Effector CD4-positive, alpha-beta T cell (primary cell): ENCODE data around the gene C1orf232.

Source experiments
- DNase-seq: peaks from one replicate; pipeline ENCODE4 v3.0.0-alpha.2; 2020

Gene C1orf232

DNA sequence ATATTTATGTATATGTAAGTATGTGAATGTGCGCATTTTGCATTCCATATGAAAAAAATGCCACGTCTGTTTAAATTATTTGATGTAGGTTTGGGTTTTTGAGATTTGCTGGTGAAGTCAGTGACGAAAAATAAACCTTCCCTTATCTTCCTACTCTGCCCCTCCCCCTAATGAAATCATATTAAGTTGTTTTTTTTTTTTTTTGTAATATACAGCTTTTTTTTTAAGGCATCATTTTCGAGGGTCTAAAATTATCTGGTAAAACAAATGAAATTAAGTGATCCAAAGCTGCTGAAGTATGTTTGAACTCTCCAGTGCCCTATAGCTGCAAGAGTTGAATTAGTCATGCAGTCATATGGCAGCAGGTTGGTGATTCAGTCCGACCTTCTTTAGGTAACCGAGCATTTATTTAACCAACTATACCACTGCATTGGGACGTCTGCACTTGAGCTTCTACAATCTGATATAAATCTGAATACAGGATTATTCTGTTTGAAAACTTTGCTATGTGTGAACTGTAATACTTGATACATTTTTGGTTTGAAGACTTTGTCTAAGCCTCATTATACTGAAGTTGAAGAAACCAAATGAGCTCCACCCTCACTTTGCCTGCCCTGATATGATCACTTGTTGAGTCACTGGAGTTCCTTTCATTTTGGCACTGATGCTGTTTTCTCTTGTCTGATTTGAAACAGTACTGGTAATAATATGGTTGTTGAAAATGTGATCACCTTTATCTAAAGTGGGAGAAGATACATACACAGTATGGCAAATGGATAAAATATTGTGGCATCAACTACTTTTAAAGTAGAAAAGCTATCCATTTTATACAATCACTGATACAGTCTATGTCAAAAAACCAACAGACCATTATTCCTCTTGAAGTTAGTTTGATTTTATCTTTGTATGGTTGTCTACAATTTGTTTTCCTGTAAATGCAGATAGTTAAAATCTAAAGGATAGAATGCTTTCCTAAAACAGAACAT is 45.5 kb downstream of the C1orf232 start:
- no peak for DNase-seq

DNA sequence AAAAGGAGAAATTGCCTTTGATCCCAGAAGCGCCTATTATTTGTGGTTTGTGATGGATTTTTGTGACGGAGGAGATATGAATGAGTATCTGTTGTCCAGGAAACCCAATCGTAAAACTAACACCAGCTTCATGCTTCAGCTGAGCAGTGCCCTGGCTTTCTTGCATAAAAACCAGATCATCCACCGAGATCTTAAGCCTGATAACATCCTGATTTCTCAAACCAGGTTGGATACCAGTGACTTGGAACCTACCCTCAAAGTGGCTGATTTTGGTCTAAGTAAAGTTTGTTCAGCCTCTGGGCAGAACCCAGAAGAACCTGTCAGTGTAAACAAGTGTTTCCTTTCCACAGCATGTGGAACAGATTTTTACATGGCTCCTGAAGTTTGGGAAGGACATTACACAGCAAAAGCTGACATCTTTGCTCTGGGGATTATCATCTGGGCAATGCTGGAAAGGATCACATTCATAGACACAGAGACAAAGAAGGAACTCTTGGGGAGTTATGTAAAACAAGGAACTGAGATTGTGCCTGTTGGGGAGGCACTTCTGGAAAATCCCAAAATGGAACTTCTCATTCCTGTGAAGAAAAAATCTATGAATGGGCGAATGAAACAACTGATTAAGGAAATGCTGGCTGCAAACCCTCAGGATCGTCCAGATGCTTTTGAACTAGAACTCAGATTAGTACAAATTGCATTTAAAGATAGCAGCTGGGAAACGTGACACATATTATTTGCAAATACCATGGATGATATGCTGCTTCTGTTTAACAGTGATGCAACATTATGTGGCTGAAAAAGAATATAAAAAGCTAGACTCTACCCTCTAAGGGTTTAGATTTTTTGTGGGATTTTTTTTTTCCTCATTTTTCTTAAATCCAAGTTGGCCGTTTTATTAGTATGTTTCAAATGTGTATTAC is 46.6 kb downstream of the C1orf232 start:
- no peak for DNase-seq

DNA sequence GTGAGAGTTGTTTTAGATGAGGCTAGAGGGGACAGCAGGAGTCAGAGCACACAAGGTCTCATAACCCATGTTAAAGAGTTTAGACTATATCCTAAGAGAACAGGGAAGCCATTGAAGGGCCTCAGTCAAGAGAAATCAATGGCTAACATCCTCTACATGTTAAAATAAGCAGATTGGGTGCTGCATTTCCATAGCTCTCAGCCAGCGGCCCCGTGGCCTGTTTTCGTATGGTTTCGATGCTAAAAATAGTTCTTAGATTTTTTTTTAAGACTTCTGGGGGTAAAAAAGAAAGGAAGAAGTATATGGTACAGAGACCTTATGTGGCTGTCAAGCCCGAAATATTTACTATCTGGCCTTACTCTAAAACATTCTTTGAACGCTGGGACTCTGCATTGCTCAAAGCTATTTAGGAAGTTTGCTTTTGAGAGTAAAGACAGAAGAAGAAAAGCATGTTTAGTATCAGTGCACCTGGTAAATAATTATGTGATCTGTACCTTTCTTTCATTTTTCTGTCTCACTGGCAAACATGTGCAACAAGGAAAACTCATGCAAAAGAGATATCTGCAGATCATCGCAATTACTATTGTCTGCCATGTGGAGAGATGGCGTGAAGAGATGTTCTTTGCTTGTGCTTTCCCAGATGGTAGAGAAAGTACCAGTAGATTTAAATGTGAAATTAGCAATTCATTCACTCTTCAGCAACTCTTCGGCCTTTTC is 48.7 kb downstream of the C1orf232 start:
- no peak for DNase-seq

DNA sequence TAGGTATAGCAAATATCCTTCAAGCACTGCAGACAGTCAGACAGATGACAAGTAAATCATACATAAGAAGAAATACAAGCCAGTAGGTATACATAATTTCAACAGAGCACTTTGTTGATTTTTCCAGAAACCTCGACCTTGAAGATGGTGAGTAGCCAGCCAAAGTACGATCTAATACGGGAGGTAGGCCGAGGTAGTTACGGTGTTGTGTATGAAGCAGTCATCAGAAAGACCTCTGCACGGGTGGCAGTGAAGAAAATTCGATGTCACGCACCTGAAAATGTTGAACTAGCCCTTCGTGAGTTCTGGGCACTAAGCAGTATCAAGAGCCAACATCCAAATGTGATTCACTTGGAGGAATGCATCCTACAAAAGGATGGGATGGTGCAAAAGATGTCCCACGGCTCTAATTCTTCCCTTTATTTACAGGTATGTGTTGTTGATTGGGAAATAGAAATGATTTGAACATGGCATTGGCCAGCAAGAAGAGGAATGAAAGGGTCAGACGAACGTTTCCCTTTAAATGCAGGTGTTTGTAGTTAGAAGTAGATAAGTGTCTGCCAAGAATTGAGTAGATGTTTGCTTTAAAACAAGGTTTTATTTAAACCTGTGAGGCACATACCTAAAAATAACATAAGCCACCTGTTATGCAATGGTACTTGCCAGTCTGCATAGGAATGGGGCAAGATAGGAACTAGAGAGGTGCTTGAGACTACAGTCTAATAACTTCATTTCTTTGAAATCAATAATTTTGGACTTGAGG is 54.4 kb downstream of the C1orf232 start:
- no peak for DNase-seq
